ENCODE measurements around the gene TSHZ1.

The TSHZ1 gene

DNA sequence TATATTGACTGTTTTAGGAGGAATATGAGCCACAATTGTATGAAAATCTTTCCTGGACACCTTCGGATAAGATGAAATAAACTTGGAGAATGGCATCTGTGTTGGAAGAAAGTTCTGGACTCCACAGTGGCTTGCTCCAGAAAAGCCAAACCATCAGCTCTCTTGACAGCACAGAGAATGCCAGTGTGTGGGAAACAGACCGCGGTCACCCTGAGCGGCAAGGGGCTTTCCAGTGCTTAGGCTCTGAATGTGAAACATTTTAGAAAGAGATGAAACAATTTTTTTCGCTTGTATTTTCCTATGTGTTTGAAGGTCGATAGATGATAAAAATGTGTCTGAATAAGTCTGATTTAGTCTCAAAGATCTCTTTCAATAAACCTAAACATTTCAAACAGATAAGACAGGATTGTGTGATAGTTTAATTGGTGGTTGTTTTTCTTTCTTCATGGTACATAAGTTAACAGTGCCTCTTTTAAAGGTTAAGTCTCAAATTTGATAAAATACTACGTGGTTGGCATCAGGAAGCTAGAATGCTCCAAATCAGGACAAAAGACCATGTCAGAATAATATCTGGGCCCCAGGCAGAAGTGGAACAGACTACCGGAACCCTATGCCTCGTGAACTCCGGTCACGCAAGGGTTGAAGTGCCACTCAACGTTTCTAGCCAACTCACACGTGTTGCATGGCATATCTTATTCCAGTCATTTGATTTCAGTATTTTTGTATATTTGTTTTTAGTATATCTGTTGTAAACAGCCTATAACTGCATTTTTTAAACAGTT lies 30.6 kb upstream of the TSHZ1 start:
- Histone ChIP-seq H3K4me1 (ENCODE audit: insufficient read depth, low read length, severe bottlenecking) (no peaks in the 10 kb centered on the region), H3K4me3 (ENCODE audit: low read depth, low read length, poor library complexity, severe bottlenecking) (no peak overlapping the region), H3K9ac (ENCODE audit: low read length) (no peak overlapping the region), H3F3A (ENCODE audit: insufficient read depth, low read length) (no peaks in the 10 kb centered on the region), H3K79me2 (ENCODE audit: insufficient read depth, low read length) (no peaks in the 10 kb centered on the region), H3K27ac (ENCODE audit: low read depth, low read length, poor library complexity, severe bottlenecking) (no peak overlapping the region), H3K27me3 (ENCODE audit: insufficient read depth, low read length) (no peaks in the 10 kb centered on the region), H4K20me1 (ENCODE audit: insufficient read depth, low read length) (no peaks in the 10 kb centered on the region), H3K4me2 (ENCODE audit: low read length) (no peak overlapping the region), H3K9me2 (ENCODE audit: low read depth, low read length) (no peaks in the 10 kb centered on the region), H3K36me3 (ENCODE audit: insufficient read depth, low read length) (no peaks in the 10 kb centered on the region), H2AFZ (ENCODE audit: low read length) (no peak overlapping the region), H3K9me3 (ENCODE audit: low read length) (no peaks in the 10 kb centered on the region)
- TF ChIP-seq, protein P1, sequence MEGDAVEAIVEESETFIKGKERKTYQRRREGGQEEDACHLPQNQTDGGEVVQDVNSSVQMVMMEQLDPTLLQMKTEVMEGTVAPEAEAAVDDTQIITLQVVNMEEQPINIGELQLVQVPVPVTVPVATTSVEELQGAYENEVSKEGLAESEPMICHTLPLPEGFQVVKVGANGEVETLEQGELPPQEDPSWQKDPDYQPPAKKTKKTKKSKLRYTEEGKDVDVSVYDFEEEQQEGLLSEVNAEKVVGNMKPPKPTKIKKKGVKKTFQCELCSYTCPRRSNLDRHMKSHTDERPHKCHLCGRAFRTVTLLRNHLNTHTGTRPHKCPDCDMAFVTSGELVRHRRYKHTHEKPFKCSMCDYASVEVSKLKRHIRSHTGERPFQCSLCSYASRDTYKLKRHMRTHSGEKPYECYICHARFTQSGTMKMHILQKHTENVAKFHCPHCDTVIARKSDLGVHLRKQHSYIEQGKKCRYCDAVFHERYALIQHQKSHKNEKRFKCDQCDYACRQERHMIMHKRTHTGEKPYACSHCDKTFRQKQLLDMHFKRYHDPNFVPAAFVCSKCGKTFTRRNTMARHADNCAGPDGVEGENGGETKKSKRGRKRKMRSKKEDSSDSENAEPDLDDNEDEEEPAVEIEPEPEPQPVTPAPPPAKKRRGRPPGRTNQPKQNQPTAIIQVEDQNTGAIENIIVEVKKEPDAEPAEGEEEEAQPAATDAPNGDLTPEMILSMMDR (IDR thresholded peaks at IDR 0.05; ENCODE audit: low read length): no peak
- TF ChIP-seq EZH2 (IDR thresholded peaks at IDR 0.05; ENCODE audit: borderline replicate concordance, low read length): no peak

DNA sequence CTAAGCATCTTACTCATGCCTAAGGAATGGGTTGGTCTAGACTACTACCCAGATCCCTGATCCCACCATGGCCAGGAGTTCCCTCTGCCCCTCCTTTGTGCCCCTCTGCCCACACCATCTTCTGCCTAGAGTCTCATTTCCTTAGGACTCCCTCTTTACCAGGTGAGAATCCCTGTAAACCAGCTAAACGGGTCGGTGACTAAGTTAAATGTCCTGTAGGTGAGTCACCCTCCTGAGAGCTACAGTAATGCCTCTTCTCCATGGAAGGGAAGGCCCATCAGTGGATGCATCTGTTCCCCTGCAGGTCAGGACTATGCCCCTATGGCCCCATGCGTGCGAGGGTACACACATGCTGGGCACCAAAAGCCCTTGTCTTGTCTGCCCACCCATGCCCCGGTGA lies 27.1 kb upstream of the TSHZ1 start:
- no peak overlapping the region for H2AFZ ChIP-seq (ENCODE audit: low read length)
- H3K4me1 ChIP-seq (ENCODE audit: insufficient read depth, low read length, severe bottlenecking): no peaks in the 10 kb centered on the region
- no peak overlapping the region for H3K4me2 ChIP-seq (ENCODE audit: low read length)
- TF ChIP-seq EZH2 (IDR thresholded peaks at IDR 0.05; ENCODE audit: borderline replicate concordance, low read length): no peak
- TF ChIP-seq, protein P1 (IDR thresholded peaks at IDR 0.05; ENCODE audit: low read length): no peak
- no peak overlapping the region for H3K4me3 ChIP-seq (ENCODE audit: low read depth, low read length, poor library complexity, severe bottlenecking)
- no peaks in the 10 kb centered on the region for H3K9me2 ChIP-seq (ENCODE audit: low read depth, low read length)
- no peaks in the 10 kb centered on the region for H3K27me3 ChIP-seq (ENCODE audit: insufficient read depth, low read length)
- no peaks in the 10 kb centered on the region for H3K79me2 ChIP-seq (ENCODE audit: insufficient read depth, low read length)
- no peak overlapping the region for H3K9ac ChIP-seq (ENCODE audit: low read length)
- no peaks in the 10 kb centered on the region for H3K36me3 ChIP-seq (ENCODE audit: insufficient read depth, low read length)
- H3K27ac ChIP-seq (ENCODE audit: low read depth, low read length, poor library complexity, severe bottlenecking): no peak overlapping the region
- H3K9me3 ChIP-seq (ENCODE audit: low read length): no peaks in the 10 kb centered on the region
- H4K20me1 ChIP-seq (ENCODE audit: insufficient read depth, low read length): no peaks in the 10 kb centered on the region
- no peaks in the 10 kb centered on the region for H3F3A ChIP-seq (ENCODE audit: insufficient read depth, low read length)

GRCh38 chr18:75183973-75184493 lies 26.6 kb upstream of the TSHZ1 start:
- Histone ChIP-seq H3K4me3 (ENCODE audit: low read depth, low read length, poor library complexity, severe bottlenecking) (no peak overlapping the region), H3K9me3 (ENCODE audit: low read length) (no peaks in the 10 kb centered on the region), H3K36me3 (ENCODE audit: insufficient read depth, low read length) (no peaks in the 10 kb centered on the region), H2AFZ (ENCODE audit: low read length) (no peak overlapping the region), H3K27me3 (ENCODE audit: insufficient read depth, low read length) (no peaks in the 10 kb centered on the region), H3F3A (ENCODE audit: insufficient read depth, low read length) (no peaks in the 10 kb centered on the region), H3K9me2 (ENCODE audit: low read depth, low read length) (no peaks in the 10 kb centered on the region), H3K79me2 (ENCODE audit: insufficient read depth, low read length) (no peaks in the 10 kb centered on the region), H3K27ac (ENCODE audit: low read depth, low read length, poor library complexity, severe bottlenecking) (no peak overlapping the region), H3K4me2 (ENCODE audit: low read length) (no peak overlapping the region), H3K4me1 (ENCODE audit: insufficient read depth, low read length, severe bottlenecking) (no peaks in the 10 kb centered on the region), H3K9ac (ENCODE audit: low read length) (no peak overlapping the region), H4K20me1 (ENCODE audit: insufficient read depth, low read length) (no peaks in the 10 kb centered on the region)
- TF ChIP-seq, protein P1 (IDR thresholded peaks at IDR 0.05; ENCODE audit: low read length): no peak
- no peak for TF ChIP-seq EZH2 (IDR thresholded peaks at IDR 0.05; ENCODE audit: borderline replicate concordance, low read length)
